Gastrocnemius medialis (tissue), 4 donors: ENCODE data around the gene CFAP70. TPM values are rescaled to one million over a fixed set of nuclear protein-coding genes. Genes with fewer than 3 reads are reported as not detected.
"Not testable (repeated sequence)": the region's sequence is repeated elsewhere in the genome, so short reads cannot be mapped to it uniquely, and the experiment has no call there.

Experiments used
- ATAC-seq, 2 donors: fragments of 150-250 bp; one replicate each; pipeline ENCODE4 v1.9.1; 2016
- DNase-seq, 2 donors: peaks; one replicate each; pipeline ENCODE4 v3.0.0-alpha.2; 2019
- H3K27ac ChIP-seq, 4 donors: fragments of 200-600 bp; sonication (generic); 1 replicate in 1 of 4; 2 replicates in 3 of 4; pipeline ENCODE4 v1.5.1; 2016 to 2018; ENCODE audit warnings: mild to moderate bottlenecking in 2 of 4, moderate library complexity in 1 of 4
- H3K27me3 ChIP-seq, 3 donors: fragments of 200-600 bp; sonication (generic) in 2 of 3; 1 replicate in 1 of 3; 2 replicates in 2 of 3; pipeline versions ENCODE4 v1.5.1 to v1.6.0; 2016 to 2019; ENCODE audit warnings: mild to moderate bottlenecking in 1 of 3, moderate library complexity in 1 of 3
- H3K36me3 ChIP-seq, 2 donors: fragments of 200-600 bp; sonication (generic) in 1 of 2; one replicate each; pipeline ENCODE4 v1.5.1; 2017 to 2018
- H3K4me1 ChIP-seq, 2 donors: fragments of 200-600 bp; sonication (generic) in 1 of 2; one replicate each; pipeline ENCODE4 v1.5.1; 2016 to 2017; ENCODE audit warnings: mild to moderate bottlenecking in 2 of 2
- H3K4me3 ChIP-seq, 4 donors: fragments of 200-600 bp; sonication (generic) in 3 of 4; 1 replicate in 1 of 4; 2 replicates in 3 of 4; pipeline ENCODE4 v1.5.1; 2016 to 2019; ENCODE audit warnings: mild to moderate bottlenecking in 2 of 4
- H3K9me3 ChIP-seq, 3 donors: fragments of 200-600 bp; sonication (generic) in 2 of 3; 1 replicate in 1 of 3; 2 replicates in 2 of 3; pipeline ENCODE4 v1.5.1; 2016 to 2019
- POLR2A ChIP-seq, 2 donors: fragments of 450-650 bp; IDR thresholded peaks; one replicate each; pipeline ENCODE4 v1.6.1; 2017; ENCODE audit warnings: antibody characterized with exemption in 2 of 2, mild to moderate bottlenecking in 2 of 2, moderate library complexity in 2 of 2
- in situ Hi-C, 4 donors: fragments of 200-750 bp; cut with MboI; loops; one replicate each; pipeline versions ENCODE4 v1.15.0 to v1.8.0; 2017; ENCODE audit warnings: low sequenced_read_pairs in 4 of 4
- intact Hi-C: fragments of 100-400 bp; cut with DNase I; formaldehyde crosslinking; loops from one replicate; pipeline ENCODE4 v1.15.1; 2023; ENCODE audit warnings: low total_unique reads
- total RNA-seq, 4 donors: library from RNA; depleted of rRNA; stranded (reverse); fragments of >200 nt; gene quantifications; one replicate each; pipeline versions ENCODE4 v1.1.0 to v1.2.3, GENCODE V29; 2016
- TF ChIP-seq, protein P1 (sequence below), 5 experiments: fragments of 450-650 bp in 3 of 5; fragments of 200-600 bp in 2 of 5; sonication (generic) in 2 of 5; IDR thresholded peaks in 4 of 5; conservative IDR thresholded peaks in 1 of 5; 1 replicate in 4 of 5; 2 replicates in 1 of 5; pipeline ENCODE4 v1.5.1; 2016 to 2019; ENCODE audit warnings: antibody characterized with exemption in 5 of 5, mild to moderate bottlenecking in 3 of 5, moderate library complexity in 3 of 5

CFAP70 gene
- total RNA-seq, 4 donors from 2014 or later, result 0.20 to 1.8 (median 1.1) TPM

DNA sequence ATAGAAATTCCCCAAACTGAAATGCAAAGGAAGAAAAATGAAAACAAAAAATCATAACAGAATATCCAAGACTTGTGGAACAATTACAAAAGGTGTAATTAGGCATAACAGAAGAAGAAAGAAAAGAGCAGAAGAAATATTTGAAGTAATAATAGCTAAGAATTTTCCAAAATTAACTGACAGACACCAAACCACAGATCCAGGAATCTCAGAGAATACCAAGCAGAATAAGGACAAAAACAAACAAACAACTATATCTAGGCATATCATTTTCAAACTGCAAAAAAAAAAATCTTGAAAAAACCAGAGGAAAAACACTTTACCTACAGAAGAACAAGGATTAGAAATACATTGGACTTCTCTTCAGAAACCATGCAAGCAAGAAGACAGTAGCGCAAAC, 25.5 kb downstream of the CFAP70 start:
- intact Hi-C loops, result no loop called here

DNA sequence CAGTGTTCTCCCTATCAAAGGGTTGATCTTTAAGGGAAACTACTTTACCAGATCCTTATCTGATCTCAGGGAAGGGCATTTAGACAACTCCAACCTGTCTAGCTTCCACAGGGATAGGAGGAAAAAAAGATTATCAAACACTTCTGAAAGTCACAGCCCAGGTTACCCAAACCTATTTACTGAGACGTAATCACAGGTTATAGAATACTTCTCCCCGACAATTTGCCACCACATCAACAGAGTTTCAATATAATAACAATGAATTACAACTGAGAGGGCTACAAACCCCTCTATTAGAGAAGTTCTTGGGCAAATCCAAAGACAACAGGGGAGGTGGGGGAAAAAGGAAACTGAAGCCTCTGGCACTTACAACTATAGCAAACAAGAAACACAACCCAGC, 26.3 kb downstream of the CFAP70 start:
- DNase-seq (no peak), ATAC-seq (no peak)
- no peaks in the 10 kb centered on the region for H3K36me3 ChIP-seq
- intact Hi-C loops (no loop called here), in situ Hi-C loops (no loop called here)
- no peaks in the 10 kb centered on the region for H3K9me3 ChIP-seq
- no peaks in the 10 kb centered on the region for H3K27me3 ChIP-seq
- H3K4me1 ChIP-seq, result no peaks in the 10 kb centered on the region
- H3K4me3 ChIP-seq, result no peak overlapping the region
- no peak overlapping the region for H3K27ac ChIP-seq
- TF ChIP-seq POLR2A (IDR thresholded peaks at IDR 0.05), result no peak
- TF ChIP-seq, protein P1, sequence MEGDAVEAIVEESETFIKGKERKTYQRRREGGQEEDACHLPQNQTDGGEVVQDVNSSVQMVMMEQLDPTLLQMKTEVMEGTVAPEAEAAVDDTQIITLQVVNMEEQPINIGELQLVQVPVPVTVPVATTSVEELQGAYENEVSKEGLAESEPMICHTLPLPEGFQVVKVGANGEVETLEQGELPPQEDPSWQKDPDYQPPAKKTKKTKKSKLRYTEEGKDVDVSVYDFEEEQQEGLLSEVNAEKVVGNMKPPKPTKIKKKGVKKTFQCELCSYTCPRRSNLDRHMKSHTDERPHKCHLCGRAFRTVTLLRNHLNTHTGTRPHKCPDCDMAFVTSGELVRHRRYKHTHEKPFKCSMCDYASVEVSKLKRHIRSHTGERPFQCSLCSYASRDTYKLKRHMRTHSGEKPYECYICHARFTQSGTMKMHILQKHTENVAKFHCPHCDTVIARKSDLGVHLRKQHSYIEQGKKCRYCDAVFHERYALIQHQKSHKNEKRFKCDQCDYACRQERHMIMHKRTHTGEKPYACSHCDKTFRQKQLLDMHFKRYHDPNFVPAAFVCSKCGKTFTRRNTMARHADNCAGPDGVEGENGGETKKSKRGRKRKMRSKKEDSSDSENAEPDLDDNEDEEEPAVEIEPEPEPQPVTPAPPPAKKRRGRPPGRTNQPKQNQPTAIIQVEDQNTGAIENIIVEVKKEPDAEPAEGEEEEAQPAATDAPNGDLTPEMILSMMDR (IDR thresholded peaks at IDR 0.05 in 4 of 5, conservative IDR thresholded peaks at IDR 0.05 in 1 of 5), result no peak

More for the DNA sequence above, 25.5 kb downstream of the CFAP70 start:
- Histone ChIP-seq H3K4me3 (no peak overlapping the region), H3K27ac (no peak overlapping the region), H3K36me3 (no peaks in the 10 kb centered on the region), H3K4me1 (no peaks in the 10 kb centered on the region), H3K27me3 (no peaks in the 10 kb centered on the region), H3K9me3 (no peaks in the 10 kb centered on the region)
- no peak for TF ChIP-seq POLR2A (IDR thresholded peaks at IDR 0.05)
- TF ChIP-seq, protein P1 (IDR thresholded peaks at IDR 0.05 in 4 of 5, conservative IDR thresholded peaks at IDR 0.05 in 1 of 5), result no peak
- ATAC-seq (no peak), DNase-seq (no peak)
- in situ Hi-C loops, result no loop called here

DNA sequence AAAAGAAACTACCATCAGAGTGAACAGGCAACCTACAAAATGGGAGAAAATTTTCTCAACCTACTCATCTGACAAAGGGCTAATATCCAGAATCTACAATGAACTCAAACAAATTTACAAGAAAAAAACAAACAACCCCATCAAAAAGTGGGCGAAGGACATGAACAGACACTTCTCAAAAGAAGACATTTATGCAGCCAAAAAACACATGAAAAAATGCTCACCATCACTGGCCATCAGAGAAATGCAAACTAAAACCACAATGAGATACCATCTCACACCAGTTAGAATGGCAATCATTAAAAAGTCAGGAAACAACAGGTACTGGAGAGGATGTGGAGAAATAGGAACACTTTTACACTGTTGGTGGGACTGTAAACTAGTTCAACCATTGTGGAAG, 30.1 kb downstream of the CFAP70 start:
- ATAC-seq, DNase-seq: not testable (repeated sequence)

DNA sequence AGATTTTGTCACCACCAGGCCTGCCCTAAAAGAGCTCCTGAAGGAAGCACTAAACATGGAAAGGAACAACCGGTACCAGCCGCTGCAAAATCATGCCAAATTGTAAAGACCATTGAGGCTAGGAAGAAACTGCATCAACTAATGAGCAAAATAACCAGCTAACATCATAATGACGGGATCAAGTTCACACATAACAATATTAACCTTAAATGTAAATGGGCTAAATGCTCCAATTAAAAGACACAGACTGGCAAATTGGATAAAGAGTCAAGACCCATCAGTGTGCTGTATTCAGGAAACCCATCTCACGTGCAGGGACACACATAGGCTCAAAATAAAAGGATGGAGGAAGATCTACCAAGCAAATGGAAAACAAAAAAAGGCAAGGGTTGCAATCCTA, 33.4 kb downstream of the CFAP70 start:
- H3K27ac ChIP-seq, H3K27me3 ChIP-seq, H3K36me3 ChIP-seq, intact Hi-C loops, H3K4me1 ChIP-seq, H3K4me3 ChIP-seq, ATAC-seq, DNase-seq, H3K9me3 ChIP-seq, in situ Hi-C loops: not testable (repeated sequence)

More for the DNA sequence above, 30.1 kb downstream of the CFAP70 start:
- H3K36me3 ChIP-seq, H3K27me3 ChIP-seq, in situ Hi-C loops, H3K9me3 ChIP-seq, H3K27ac ChIP-seq, H3K4me3 ChIP-seq, intact Hi-C loops, H3K4me1 ChIP-seq: not testable (repeated sequence)

DNA sequence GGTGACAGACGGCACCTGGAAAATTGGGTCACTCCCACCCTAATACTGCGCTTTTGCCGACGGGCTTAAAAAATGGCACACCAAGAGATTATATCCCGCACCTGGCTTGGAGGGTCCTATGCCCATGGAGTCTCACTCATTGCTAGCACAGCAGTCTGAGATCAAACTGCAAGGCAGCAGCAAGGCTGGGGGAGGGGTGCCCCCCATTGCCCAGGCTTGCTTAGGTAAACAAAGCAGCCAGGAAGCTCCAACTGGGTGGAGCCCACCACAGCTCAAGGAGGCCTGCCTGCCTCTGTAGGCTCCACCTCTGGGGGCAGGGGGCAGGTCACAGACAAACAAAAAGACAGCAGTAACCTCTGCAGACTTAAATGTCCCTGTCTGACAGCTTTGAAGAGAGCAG, 35.1 kb downstream of the CFAP70 start:
- H3K4me3 ChIP-seq, ATAC-seq, H3K9me3 ChIP-seq, H3K4me1 ChIP-seq, DNase-seq, H3K27ac ChIP-seq, in situ Hi-C loops, intact Hi-C loops, H3K27me3 ChIP-seq, H3K36me3 ChIP-seq: not testable (repeated sequence)

DNA sequence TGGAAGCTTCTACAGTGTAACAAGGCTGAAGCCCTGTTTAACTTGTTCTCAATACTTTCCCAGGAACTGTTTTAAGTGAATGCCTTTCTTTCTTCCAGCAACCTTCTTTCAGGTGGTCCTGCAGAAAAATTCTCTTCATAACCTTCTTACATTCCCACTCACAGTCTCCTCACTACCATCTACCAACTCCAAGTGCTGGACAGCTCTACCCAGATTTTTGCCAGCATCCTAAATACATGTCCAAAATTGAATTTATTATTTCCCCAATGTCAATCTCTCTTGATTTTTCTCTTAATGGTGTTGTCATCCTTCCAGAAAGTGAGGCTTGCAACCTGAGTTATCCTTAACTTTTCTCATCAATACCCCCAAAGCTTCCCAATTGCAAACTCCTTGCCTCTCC, 48.2 kb downstream of the CFAP70 start:
- ATAC-seq (no peak), DNase-seq (no peak)
- H3K9me3 ChIP-seq, result no peaks in the 10 kb centered on the region
- H3K27ac ChIP-seq, result no peak overlapping the region
- TF ChIP-seq, protein P1 (IDR thresholded peaks at IDR 0.05 in 4 of 5, conservative IDR thresholded peaks at IDR 0.05 in 1 of 5), result no peak
- TF ChIP-seq POLR2A (IDR thresholded peaks at IDR 0.05), result no peak
- in situ Hi-C loops (no loop called here), intact Hi-C loops (no loop called here)
- H3K4me1 ChIP-seq, result no peaks in the 10 kb centered on the region
- no peaks in the 10 kb centered on the region for H3K27me3 ChIP-seq
- peaks cover 0 to 5% of the 10 kb centered on the region in 2 donors for H3K36me3 ChIP-seq
- no peak overlapping the region for H3K4me3 ChIP-seq
